HG03571 (cell line): Measurements from ENCODE around the gene KIF16B.
"Not testable (repeated sequence)": the region's sequence is repeated elsewhere in the genome, so short reads cannot be mapped to it uniquely, and the experiment has no call there.

Experiments
- ATAC-seq: cut with Tn5 transposase; IDR thresholded peaks from one replicate; pipeline ENCODE4 v1.9.1; 2021; ENCODE audit not compliant: unreplicated experiment

Gene KIF16B

DNA sequence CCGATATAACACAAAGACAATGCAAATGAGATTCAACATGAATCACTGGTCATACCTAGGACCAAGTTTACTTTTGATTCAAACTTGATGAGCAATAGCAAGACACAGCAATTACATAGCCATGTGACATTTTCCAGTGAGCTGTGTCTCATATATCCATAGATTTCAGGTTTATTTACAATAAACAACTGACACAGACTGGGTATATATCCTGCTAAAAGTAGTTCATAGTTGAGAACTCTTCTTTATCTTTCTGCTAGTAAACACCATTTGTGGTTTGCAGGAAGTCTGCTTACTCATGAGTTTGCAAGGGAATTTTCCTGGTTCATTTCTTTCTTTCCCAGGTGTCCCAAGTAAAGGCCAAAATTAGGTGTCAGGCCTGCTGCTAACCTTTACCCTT, 343.4 kb downstream of the KIF16B start:
- ATAC-seq: no peak

GRCh38 chr20:16228722-16229121, 344.5 kb downstream of the KIF16B start:
- no peak for ATAC-seq

DNA sequence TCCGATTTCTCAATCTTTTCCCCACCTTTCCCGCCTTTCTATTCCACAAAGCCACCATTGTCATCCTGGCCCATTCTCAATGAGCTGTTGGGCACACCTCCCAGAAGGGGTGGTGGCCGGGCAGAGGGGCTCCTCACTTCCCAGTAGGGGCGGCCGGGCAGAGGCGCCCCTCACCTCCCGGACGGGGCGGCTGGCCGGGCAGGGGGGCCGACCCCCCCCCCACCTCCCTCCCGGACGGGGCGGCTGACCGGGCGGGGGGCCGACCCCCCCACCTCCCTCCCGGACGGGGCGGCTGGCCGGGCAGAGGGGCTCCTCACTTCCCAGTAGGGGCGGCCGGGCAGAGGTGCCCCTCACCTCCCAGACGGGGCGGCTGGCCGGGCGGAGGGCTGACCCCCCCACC, 346.3 kb downstream of the KIF16B start:
- not testable (repeated sequence) for ATAC-seq

DNA sequence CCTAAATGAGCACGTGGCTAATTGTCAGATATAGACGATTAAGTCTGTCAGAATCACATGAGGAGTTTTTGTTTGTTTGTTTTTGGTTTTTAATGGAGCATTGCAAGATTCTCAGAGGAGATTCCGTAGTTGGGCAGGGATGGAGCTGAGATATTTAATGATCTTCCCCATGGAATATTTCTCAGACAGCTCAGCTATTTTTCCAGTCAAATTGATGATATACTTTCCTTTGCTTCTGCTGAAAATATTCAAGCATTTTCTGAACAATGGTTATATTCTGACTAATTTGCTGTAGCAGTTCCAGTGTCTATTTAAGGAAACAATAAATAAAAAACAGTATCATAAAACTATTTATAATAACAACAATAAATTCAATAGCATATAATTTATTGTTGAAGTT, 348.4 kb downstream of the KIF16B start:
- no peak for ATAC-seq

DNA sequence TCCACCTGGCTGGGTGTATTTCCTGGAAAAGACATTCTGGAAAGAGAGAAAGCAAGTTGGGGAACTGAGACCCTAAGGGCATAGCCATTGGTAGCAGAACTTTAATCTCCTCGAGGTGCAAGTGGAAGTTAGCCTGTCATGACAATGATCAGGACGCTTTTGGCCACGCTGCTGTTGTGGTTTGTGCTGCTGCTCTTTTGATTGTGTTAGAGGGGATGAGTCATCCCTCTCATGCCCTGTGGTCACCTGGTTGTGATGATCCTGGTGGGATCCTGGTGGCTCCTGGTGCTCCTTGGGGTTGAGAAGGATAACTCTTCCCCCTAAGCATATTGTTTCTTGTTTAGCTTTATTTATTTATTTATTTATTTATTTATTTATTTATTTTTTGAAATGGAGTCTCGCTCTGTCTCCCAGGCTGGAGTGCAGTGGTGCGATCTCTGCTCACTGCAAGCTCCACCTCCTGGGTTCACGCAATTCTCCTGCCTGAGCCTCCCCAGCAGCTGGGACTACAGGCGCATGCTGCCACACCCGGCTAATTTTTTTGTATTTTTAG, 350.3 kb downstream of the KIF16B start:
- ATAC-seq: no peak
